Smooth muscle cell (in vitro differentiated cells): ENCODE results near the gene DAAM1. TPM values are rescaled to one million over a fixed set of nuclear protein-coding genes. Genes with fewer than 3 reads are reported as not detected.

Source experiments
- DNase-seq: peaks from one replicate; lab custom pipeline; 2025; ENCODE audit not compliant: unreplicated experiment; lab: John Stamatoyannopoulos, UW
- H2AFZ ChIP-seq: fragments of 200-600 bp; sonication (generic); 2 replicates; pipeline ENCODE4 v1.6.0; 2016; ENCODE audit warnings: antibody characterized with exemption, low read depth, mild to moderate bottlenecking
- H3F3A ChIP-seq: fragments of 200-600 bp; sonication (generic); 2 replicates; pipeline ENCODE4 v1.6.0; 2017; ENCODE audit warnings: antibody characterized with exemption, low read depth
- H3K27ac ChIP-seq: fragments of 200-600 bp; sonication (generic); 2 replicates; pipeline ENCODE4 v1.5.1; 2016; ENCODE audit warnings: low read depth, mild to moderate bottlenecking
- H3K27me3 ChIP-seq: fragments of 200-600 bp; sonication (generic); 2 replicates; pipeline ENCODE4 v1.6.1; 2016; ENCODE audit warnings: low read depth, mild to moderate bottlenecking
- H3K36me3 ChIP-seq: fragments of 200-600 bp; sonication (generic); 2 replicates; pipeline ENCODE4 v1.5.1; 2016; ENCODE audit warnings: low read depth
- H3K4me1 ChIP-seq: fragments of 200-600 bp; sonication (generic); 2 replicates; pipeline ENCODE4 v1.5.1; 2016; ENCODE audit warnings: low read depth
- H3K4me2 ChIP-seq: fragments of 200-600 bp; sonication (generic); 2 replicates; pipeline ENCODE4 v1.6.0; 2016; ENCODE audit warnings: mild to moderate bottlenecking
- H3K4me3 ChIP-seq: fragments of 200-600 bp; sonication (generic); 2 replicates; pipeline ENCODE4 v1.5.1; 2016; ENCODE audit warnings: mild to moderate bottlenecking
- H3K79me2 ChIP-seq: fragments of 200-600 bp; sonication (generic); 2 replicates; pipeline ENCODE4 v1.6.0; 2016; ENCODE audit warnings: low read depth, mild to moderate bottlenecking
- H3K9ac ChIP-seq: fragments of 200-600 bp; sonication (generic); 2 replicates; pipeline ENCODE4 v1.6.0; 2016; ENCODE audit warnings: low read depth
- H3K9me3 ChIP-seq: fragments of 200-600 bp; sonication (generic); replicated peaks from 2 replicates; pipeline ENCODE4 v1.5.1; 2016; ENCODE audit warnings: low read depth
- H4K20me1 ChIP-seq: fragments of 200-600 bp; sonication (generic); 2 replicates; pipeline ENCODE4 v1.6.0; 2016; ENCODE audit warnings: low read depth
- CTCF ChIP-seq: fragments of 200-600 bp; sonication (generic); IDR thresholded peaks from 2 replicates; pipeline ENCODE4 v1.5.1; 2017; ENCODE audit warnings: borderline replicate concordance, mild to moderate bottlenecking, antibody characterized with exemption; ENCODE audit not compliant: insufficient read depth, poor library complexity, severe bottlenecking
- WGBS: methylation state at CpG from one replicate; pipeline ENCODE4 v1.1.7; 2016; ENCODE audit warnings: low lambda C conversion rate; 5-methylcytosine and 5-hydroxymethylcytosine counted together
- polyA plus RNA-seq: library from polyadenylated mRNA; unstranded; fragments of >200 nt; fragmentation: Nextera tagmentation; extraction: Ambion mirVana; gene quantifications from 2 replicates; pipeline ENCODE4 v1.2.1, GENCODE V29; 2016
- total RNA-seq: library from RNA; depleted of rRNA; stranded (reverse); fragments of >200 nt; gene quantifications from 2 replicates; pipeline ENCODE4 v1.2.3, GENCODE V29; 2014

DAAM1 gene
- total and polyA plus RNA-seq, 2 experiments from 2014 or later, result 10.9 to 46.4 TPM

DNA sequence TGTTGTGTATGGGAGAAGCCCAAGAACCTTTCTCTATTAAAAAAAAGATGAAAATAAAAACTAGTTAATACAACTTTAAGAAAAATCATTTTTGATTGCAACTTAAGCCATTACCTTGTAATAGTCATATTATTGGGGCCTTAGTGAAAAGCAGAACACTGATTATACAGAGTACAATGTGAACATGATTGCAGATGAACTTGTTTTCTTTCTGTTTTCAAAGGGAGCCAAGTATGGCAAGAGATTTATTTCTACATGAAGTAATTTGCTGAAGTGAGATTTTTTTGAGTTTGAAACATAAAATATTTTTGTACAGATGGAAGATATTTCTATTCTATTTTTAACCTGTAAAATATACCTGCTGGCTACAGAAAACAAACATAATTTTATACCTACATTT, 171.8 kb downstream of the DAAM1 start:
- H3K79me2 ChIP-seq, result no peaks in the 10 kb centered on the region
- no peak overlapping the region for H3K4me3 ChIP-seq
- no peak overlapping the region for H3K9ac ChIP-seq
- no peaks in the 10 kb centered on the region for H3K9me3 ChIP-seq
- no peaks in the 10 kb centered on the region for H4K20me1 ChIP-seq
- H3F3A ChIP-seq, result no peaks in the 10 kb centered on the region
- H3K27ac ChIP-seq, result peak overlapping the region; percentile 20
- no peak overlapping the region for H3K4me2 ChIP-seq
- TF ChIP-seq CTCF, result no peak
- no peak for DNase-seq
- no peaks in the 10 kb centered on the region for H3K27me3 ChIP-seq
- H2AFZ ChIP-seq, result no peak overlapping the region
- H3K4me1 ChIP-seq, result no peaks in the 10 kb centered on the region
- no peaks in the 10 kb centered on the region for H3K36me3 ChIP-seq

GRCh38 chr14:59360923-59361794, 172.7 kb downstream of the DAAM1 start:
- no peaks in the 10 kb centered on the region for H3K4me1 ChIP-seq
- H2AFZ ChIP-seq, result no peak overlapping the region
- H3F3A ChIP-seq, result no peaks in the 10 kb centered on the region
- H3K9ac ChIP-seq, result no peak overlapping the region
- peak overlapping the region; percentile 20 for H3K27ac ChIP-seq
- H3K9me3 ChIP-seq, result no peaks in the 10 kb centered on the region
- no peaks in the 10 kb centered on the region for H3K36me3 ChIP-seq
- H3K4me3 ChIP-seq, result no peak overlapping the region
- no peaks in the 10 kb centered on the region for H3K27me3 ChIP-seq
- H4K20me1 ChIP-seq, result no peaks in the 10 kb centered on the region
- H3K4me2 ChIP-seq, result peak overlapping the region; percentile 41
- WGBS, result 63% methylated on average over 13 of the region's 13 CpGs
- no peaks in the 10 kb centered on the region for H3K79me2 ChIP-seq
- no peak for TF ChIP-seq CTCF
- no peak for DNase-seq

DNA sequence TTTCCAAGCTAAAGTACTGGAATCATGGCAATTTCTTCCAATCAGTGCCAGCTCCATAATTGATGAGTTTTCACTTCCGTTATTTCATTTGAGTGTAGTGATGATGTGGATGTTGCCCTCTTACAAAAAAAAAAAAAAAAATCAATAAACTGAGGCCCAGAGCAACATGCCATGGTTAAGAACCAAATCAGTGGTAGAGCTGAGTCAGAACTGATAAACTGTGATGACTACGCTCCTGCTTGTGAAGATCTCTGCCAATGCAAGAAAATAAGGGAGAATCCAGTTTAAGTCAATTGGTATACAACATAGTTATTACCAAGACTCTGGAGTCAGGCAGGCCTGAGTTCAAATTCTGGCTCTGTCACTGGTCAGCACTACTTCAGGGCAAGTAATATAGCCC, 174.0 kb downstream of the DAAM1 start:
- Histone ChIP-seq H3K36me3 (no peaks in the 10 kb centered on the region), H3K9me3 (no peaks in the 10 kb centered on the region), H3K4me2 (peak overlapping the region; percentile 65), H3K27me3 (no peaks in the 10 kb centered on the region), H3K79me2 (no peaks in the 10 kb centered on the region), H3K27ac (peak overlapping the region; percentile 20), H4K20me1 (no peaks in the 10 kb centered on the region), H3F3A (no peaks in the 10 kb centered on the region), H2AFZ (no peak overlapping the region), H3K9ac (peak overlapping the region; percentile 6), H3K4me1 (no peaks in the 10 kb centered on the region), H3K4me3 (no peak overlapping the region)
- DNase-seq, result no peak
- no peak for TF ChIP-seq CTCF
- 46% methylated on average over 2 of the region's 2 CpGs for WGBS
